Suprapubic skin (tissue), 4 donors: ENCODE results near the gene SEC24D.

Source experiments
- CTCF ChIP-seq, 2 donors: fragments of 200-600 bp in 1 of 2; fragments of 450-650 bp in 1 of 2; sonication (generic) in 1 of 2; IDR thresholded peaks; one replicate each; pipeline ENCODE4 v1.5.1; 2016 to 2019; ENCODE audit warnings: antibody characterized with exemption in 2 of 2, mild to moderate bottlenecking in 1 of 2, moderate library complexity in 1 of 2
- EP300 ChIP-seq: sonication (generic); formaldehyde crosslinking; IDR thresholded peaks from one replicate; pipeline ENCODE4 v1.6.1; 2017; ENCODE audit warnings: antibody characterized with exemption
- POLR2A ChIP-seq, 2 donors: fragments of 450-650 bp; IDR thresholded peaks; one replicate each; pipeline ENCODE4 v1.6.1; 2017; ENCODE audit warnings: antibody characterized with exemption in 2 of 2, mild to moderate bottlenecking in 2 of 2, moderate library complexity in 2 of 2
- POLR2AphosphoS5 ChIP-seq, 3 donors: sonication (generic); formaldehyde crosslinking; IDR thresholded peaks; one replicate each; pipeline ENCODE4 v1.6.1; 2017; ENCODE audit warnings: antibody characterized with exemption in 3 of 3

- TF ChIP-seq CTCF (IDR thresholded peaks at IDR 0.05) (no peak), POLR2AphosphoS5 (IDR thresholded peaks at IDR 0.05) (no peak), POLR2A (IDR thresholded peaks at IDR 0.05) (no peak), EP300 (no peak)
These were observed 48.8 kb upstream of the SEC24D start for GRCh38 chr4:118884716-118885115.
